Measurements from ENCODE around the gene DCC. TPM values are rescaled to one million over a fixed set of nuclear protein-coding genes. Genes with fewer than 3 reads are reported as not detected.

The DCC gene
- total RNA-seq, 3 donors from 2014 or later (not counting 1 experiment from before 2014, with no cell fraction given): not detected

GRCh38 chr18:52812834-52813233 is 472.8 kb downstream of the DCC start:
- no peak overlapping the region for H3K4me3 Mint-ChIP-seq
- H3K27me3 Mint-ChIP-seq (ENCODE audit: low read depth in 2 of 2): no peaks in the 10 kb centered on the region
- H3K9me3 ChIP-seq (ENCODE audit: control insufficient read depth, insufficient read depth, low read length): peaks cover 3% of the 10 kb centered on the region
- no peaks in the 10 kb centered on the region for H3K4me1 ChIP-seq (ENCODE audit: control insufficient read depth, insufficient read depth, low read length)
- no peak for TF ChIP-seq CTCF (IDR thresholded peaks at IDR 0.05)
- intact Hi-C loops (cut with micrococcal nuclease): no loop called here
- H3K27me3 ChIP-seq (ENCODE audit: control insufficient read depth, insufficient read depth, low read length): no peaks in the 10 kb centered on the region
- H3K27ac ChIP-seq (ENCODE audit: low read length): no peak overlapping the region
- ATAC-seq: no peak
- no peak overlapping the region for H3K27ac Mint-ChIP-seq
- H3K4me1 Mint-ChIP-seq: no peaks in the 10 kb centered on the region
- H3K9me3 Mint-ChIP-seq: peaks cover 8 to 13% of the 10 kb centered on the region in 2 donors
- 83% methylated on average over 1 of the region's 1 CpG for WGBS (ENCODE audit: insufficient coverage)
- no peaks in the 10 kb centered on the region for H3K36me3 ChIP-seq (ENCODE audit: control insufficient read depth, insufficient read depth, low read length)
- H3K36me3 Mint-ChIP-seq: no peaks in the 10 kb centered on the region
- no peak for DNase-seq
- no peak overlapping the region for H3K4me3 ChIP-seq (ENCODE audit: low read length)

GRCh38 chr18:52813635-52814416 is 473.8 kb downstream of the DCC start:
- H3K27ac ChIP-seq (ENCODE audit: low read length): no peak overlapping the region
- TF ChIP-seq CTCF (IDR thresholded peaks at IDR 0.05): no peak
- ATAC-seq (no peak), DNase-seq (no peak)
- Mint-ChIP-seq H3K36me3 (no peaks in the 10 kb centered on the region), H3K27me3 (ENCODE audit: low read depth in 2 of 2) (no peaks in the 10 kb centered on the region), H3K4me3 (no peak overlapping the region), H3K4me1 (no peaks in the 10 kb centered on the region), H3K9me3 (peaks cover 7 to 13% of the 10 kb centered on the region in 2 donors), H3K27ac (no peak overlapping the region)
- no peak overlapping the region for H3K4me3 ChIP-seq (ENCODE audit: low read length)
- no peaks in the 10 kb centered on the region for H3K27me3 ChIP-seq (ENCODE audit: control insufficient read depth, insufficient read depth, low read length)
- H3K9me3 ChIP-seq (ENCODE audit: control insufficient read depth, insufficient read depth, low read length): peaks cover 3% of the 10 kb centered on the region
- intact Hi-C loops (cut with micrococcal nuclease): no loop called here
- no peaks in the 10 kb centered on the region for H3K4me1 ChIP-seq (ENCODE audit: control insufficient read depth, insufficient read depth, low read length)
- 46% methylated on average over 1 of the region's 1 CpG for WGBS (ENCODE audit: insufficient coverage)
- no peaks in the 10 kb centered on the region for H3K36me3 ChIP-seq (ENCODE audit: control insufficient read depth, insufficient read depth, low read length)

GRCh38 chr18:52815651-52816050 is 475.7 kb downstream of the DCC start:
- Histone ChIP-seq H3K9me3 (ENCODE audit: control insufficient read depth, insufficient read depth, low read length) (no peaks in the 10 kb centered on the region), H3K27ac (ENCODE audit: low read length) (no peak overlapping the region), H3K27me3 (ENCODE audit: control insufficient read depth, insufficient read depth, low read length) (no peaks in the 10 kb centered on the region), H3K36me3 (ENCODE audit: control insufficient read depth, insufficient read depth, low read length) (no peaks in the 10 kb centered on the region), H3K4me1 (ENCODE audit: control insufficient read depth, insufficient read depth, low read length) (no peaks in the 10 kb centered on the region), H3K4me3 (ENCODE audit: low read length) (no peak overlapping the region)
- no peak overlapping the region for H3K27ac Mint-ChIP-seq
- TF ChIP-seq CTCF (IDR thresholded peaks at IDR 0.05): no peak
- intact Hi-C loops (cut with micrococcal nuclease): no loop called here
- WGBS (ENCODE audit: insufficient coverage): 60% methylated on average over 1 of the region's 2 CpGs
- peaks cover 2 to 8% of the 10 kb centered on the region in 2 donors for H3K9me3 Mint-ChIP-seq
- H3K4me1 Mint-ChIP-seq: no peaks in the 10 kb centered on the region
- DNase-seq (no peak), ATAC-seq (no peak)
- H3K4me3 Mint-ChIP-seq: no peak overlapping the region
- no peaks in the 10 kb centered on the region for H3K36me3 Mint-ChIP-seq
- no peaks in the 10 kb centered on the region for H3K27me3 Mint-ChIP-seq (ENCODE audit: low read depth in 2 of 2)

- no peak for TF ChIP-seq CTCF (IDR thresholded peaks at IDR 0.05)
- WGBS (ENCODE audit: insufficient coverage): 69% methylated on average over 4 of the region's 4 CpGs
- Histone ChIP-seq H3K9me3 (ENCODE audit: control insufficient read depth, insufficient read depth, low read length) (no peaks in the 10 kb centered on the region), H3K4me3 (ENCODE audit: low read length) (no peak overlapping the region), H3K27ac (ENCODE audit: low read length) (no peak overlapping the region), H3K36me3 (ENCODE audit: control insufficient read depth, insufficient read depth, low read length) (no peaks in the 10 kb centered on the region), H3K4me1 (ENCODE audit: control insufficient read depth, insufficient read depth, low read length) (no peaks in the 10 kb centered on the region), H3K27me3 (ENCODE audit: control insufficient read depth, insufficient read depth, low read length) (no peaks in the 10 kb centered on the region)
- Mint-ChIP-seq H3K4me3 (no peak overlapping the region), H3K27ac (no peak overlapping the region), H3K4me1 (no peaks in the 10 kb centered on the region), H3K36me3 (no peaks in the 10 kb centered on the region), H3K9me3 (peaks cover 5 to 12% of the 10 kb centered on the region in 2 donors), H3K27me3 (ENCODE audit: low read depth in 2 of 2) (no peaks in the 10 kb centered on the region)
- no peak for DNase-seq
- intact Hi-C loops (cut with micrococcal nuclease): no loop called here
- ATAC-seq: no peak
Measured at GRCh38 chr18:52816121-52816520, 476.1 kb downstream of the DCC start.
